HepG2 (cell line): ENCODE data around the gene LSS. TPM values are rescaled to one million over a fixed set of nuclear protein-coding genes. Genes with fewer than 3 reads are reported as not detected.

Source experiments
- ATAC-seq: fragments of 200-7000 bp; cut with Tn5 transposase; 3 replicates; pipeline ENCODE4 v1.9.1; 2020; ENCODE audit warnings: mild to moderate bottlenecking, moderate library complexity
- BruUV-seq: library from RNA; stranded (reverse); fragments of 400-500 nt; replicated peaks from 2 replicates; lab custom pipeline; 2021; lab: Mats Ljungman, UMichigan
- CTCF ChIA-PET: fragments of 300-600 bp; formaldehyde crosslinking; extraction: SDS; loops from one replicate; lab custom pipeline; 2021; ENCODE audit warnings: low total read pairs, inconsistent platforms, low intra/inter-chr PET ratio; lab: Yijun Ruan, JAX
- POLR2A ChIA-PET: fragments of 350-600 bp; sonication (Branson Sonifier 250); formaldehyde crosslinking; loops from one replicate; lab custom pipeline; 2020; ENCODE audit warnings: antibody characterized with exemption, inconsistent platforms; lab: Yijun Ruan, JAX
- DNase-seq: peaks from one replicate; pipeline ENCODE4 v3.0.0-alpha.2; 2015; ENCODE audit warnings: low spot score
- FAIRE-seq: peaks from 3 replicates; lab custom pipeline; 2011; peaks lifted over from hg19 to GRCh38; lab: Jason Lieb, UNC
- H2AFZ ChIP-seq: one replicate; pipeline ENCODE4 v1.6.1; 2011; ENCODE audit warnings: low read length, inconsistent platforms
- H3K27ac ChIP-seq: fragments of 300-600 bp; 3 replicates; pipeline ENCODE4 v1.8.0; 2011; ENCODE audit warnings: mixed run types, mild to moderate bottlenecking, mixed read lengths, low read length, inconsistent platforms; ENCODE audit not compliant: insufficient read depth; ENCODE audit errors: extremely low read length
- H3K27me3 ChIP-seq, 2 experiments: fragments of 200-600 bp in 1 of 2; 2 replicates in 1 of 2; 3 replicates in 1 of 2; pipeline versions ENCODE4 v1.6.0 to v1.8.0; 2011; ENCODE audit warnings: low read length in 2 of 2, mild to moderate bottlenecking in 2 of 2, moderate library complexity in 2 of 2, inconsistent platforms in 1 of 2; ENCODE audit not compliant: insufficient read depth in 2 of 2, control insufficient read depth in 1 of 2
- H3K36me3 ChIP-seq, 2 experiments: fragments of 200-600 bp in 1 of 2; replicated peaks in 1 of 2; 2 replicates in 1 of 2; 3 replicates in 1 of 2; pipeline versions ENCODE4 v1.5.1 to v1.8.0; 2011; ENCODE audit warnings: low read length in 2 of 2, inconsistent platforms in 1 of 2; ENCODE audit not compliant: insufficient read depth in 2 of 2, control insufficient read depth in 1 of 2
- H3K4me1 ChIP-seq: 2 replicates; pipeline ENCODE4 v1.5.1; 2012; ENCODE audit warnings: low read length, inconsistent platforms; ENCODE audit not compliant: insufficient read depth
- H3K4me2 ChIP-seq: 2 replicates; pipeline ENCODE4 v1.6.0; 2011; ENCODE audit warnings: low read depth, low read length, inconsistent platforms
- H3K4me3 ChIP-seq, 3 experiments: fragments of 200-600 bp in 1 of 3; sonication (generic), shearing (Covaris generic) in 1 of 3; replicated peaks in 1 of 3; 2 replicates each; pipeline ENCODE4 v1.5.1; 2011 to 2016; ENCODE audit warnings: low read length in 3 of 3, inconsistent platforms in 2 of 3, low read depth in 2 of 3, mild to moderate bottlenecking in 2 of 3, control low read depth in 1 of 3, mixed read lengths in 1 of 3; ENCODE audit not compliant: insufficient read depth in 1 of 3
- H3K79me2 ChIP-seq: one replicate; pipeline ENCODE4 v1.6.1; 2011; ENCODE audit warnings: low read length, inconsistent platforms; ENCODE audit not compliant: insufficient read depth
- H3K9ac ChIP-seq: 2 replicates; pipeline ENCODE4 v1.6.0; 2011; ENCODE audit warnings: mild to moderate bottlenecking, low read depth, low read length, inconsistent platforms; ENCODE audit not compliant: insufficient read depth
- H3K9me3 ChIP-seq: 2 replicates; pipeline ENCODE4 v1.5.1; 2012; ENCODE audit warnings: mild to moderate bottlenecking, low read length
- H4K20me1 ChIP-seq: 2 replicates; pipeline ENCODE4 v1.6.0; 2011; ENCODE audit warnings: inconsistent platforms, mild to moderate bottlenecking, low read length, moderate library complexity; ENCODE audit not compliant: insufficient read depth
- AGO2 ChIP-seq: fragments of 200-400 bp; formaldehyde crosslinking; optimal IDR thresholded peaks from 2 replicates; pipeline ENCODE3; 2017; ENCODE audit warnings: mild to moderate bottlenecking, low read depth, low read length, moderate library complexity
- CSRNP2 ChIP-seq: sonication (generic); formaldehyde crosslinking; conservative IDR thresholded peaks from 2 replicates; pipeline ENCODE4 v1.8.0; 2022; ENCODE audit warnings: low read depth, missing genetic modification reagents
- EED ChIP-seq: sonication (generic); formaldehyde crosslinking; IDR thresholded peaks from 2 replicates; pipeline ENCODE4 v1.5.0; 2020; ENCODE audit warnings: mild to moderate bottlenecking, missing genetic modification reagents
- FOSL2 ChIP-seq: sonication (generic); formaldehyde crosslinking; IDR thresholded peaks from 2 replicates; pipeline ENCODE4 v1.4.0; 2020; ENCODE audit warnings: missing genetic modification reagents
- GPN1 ChIP-seq: sonication (generic); formaldehyde crosslinking; IDR thresholded peaks from 2 replicates; pipeline ENCODE4 v1.5.1; 2020; ENCODE audit warnings: missing genetic modification reagents, borderline replicate concordance
- KAT8 ChIP-seq: IDR thresholded peaks from 2 replicates; pipeline ENCODE4 v1.6.1; 2016; ENCODE audit warnings: missing genetic modification reagents, missing compliant biosample characterization
- KLF6 ChIP-seq: IDR thresholded peaks from 2 replicates; pipeline ENCODE4 v1.8.0; 2016; ENCODE audit warnings: missing biosample characterization, missing genetic modification reagents
- SIX1 ChIP-seq: sonication (generic); formaldehyde crosslinking; IDR thresholded peaks from 2 replicates; pipeline ENCODE4 v1.4.0; 2020; ENCODE audit warnings: missing genetic modification reagents, borderline replicate concordance
- SMAD1 ChIP-seq: sonication (generic); formaldehyde crosslinking; IDR thresholded peaks from 2 replicates; pipeline ENCODE4 v1.4.0; 2020; ENCODE audit warnings: missing genetic modification reagents, low read depth, mild to moderate bottlenecking, borderline replicate concordance
- SP2 ChIP-seq: sonication (generic); formaldehyde crosslinking; IDR thresholded peaks from 2 replicates; pipeline ENCODE4 v1.5.1; 2020; ENCODE audit warnings: mild to moderate bottlenecking, missing genetic modification reagents
- U2AF1 ChIP-seq: fragments of 200-400 bp; formaldehyde crosslinking; optimal IDR thresholded peaks from 2 replicates; pipeline ENCODE3; 2017; ENCODE audit warnings: mild to moderate bottlenecking, low read depth, low read length
- ZBTB33 ChIP-seq: sonication (generic); formaldehyde crosslinking; IDR thresholded peaks from 2 replicates; pipeline ENCODE4 v1.4.0; 2020; ENCODE audit warnings: missing genetic modification reagents
- ZBTB38 ChIP-seq: sonication (generic); formaldehyde crosslinking; IDR thresholded peaks from 2 replicates; pipeline ENCODE4 v1.5.1; 2020; ENCODE audit warnings: mild to moderate bottlenecking, missing genetic modification reagents
- ZFP36L1 ChIP-seq: sonication (generic); formaldehyde crosslinking; IDR thresholded peaks from 2 replicates; pipeline ENCODE4 v1.8.0; 2022; ENCODE audit warnings: mild to moderate bottlenecking, missing genetic modification reagents, moderate library complexity
- ZNF232 ChIP-seq: sonication (generic); formaldehyde crosslinking; IDR thresholded peaks from 2 replicates; pipeline ENCODE4 v1.4.0; 2020; ENCODE audit warnings: missing genetic modification reagents, borderline replicate concordance
- ZNF235 ChIP-seq: sonication (generic); formaldehyde crosslinking; IDR thresholded peaks from 2 replicates; pipeline ENCODE4 v1.8.1; 2023; ENCODE audit warnings: mild to moderate bottlenecking, missing genetic modification reagents, borderline replicate concordance
- ZNF547 ChIP-seq: sonication (generic); formaldehyde crosslinking; IDR thresholded peaks from 2 replicates; pipeline ENCODE4 v1.5.1; 2020; ENCODE audit warnings: mild to moderate bottlenecking, missing genetic modification reagents
- ZNF577 ChIP-seq: sonication (generic); formaldehyde crosslinking; IDR thresholded peaks from 2 replicates; pipeline ENCODE4 v1.4.0; 2020; ENCODE audit warnings: mild to moderate bottlenecking, low read depth, missing genetic modification reagents, borderline replicate concordance
- ZNF687 ChIP-seq: sonication (generic); formaldehyde crosslinking; IDR thresholded peaks from 2 replicates; pipeline ENCODE4 v1.5.1; 2020; ENCODE audit warnings: mild to moderate bottlenecking, missing genetic modification reagents, moderate library complexity
- WGBS: methylation state at CpG from one replicate; pipeline ENCODE4 v1.1.6; 2017; ENCODE audit warnings: low lambda C conversion rate; 5-methylcytosine and 5-hydroxymethylcytosine counted together
- in situ Hi-C: cut with HindIII; loops from 2 replicates; pipeline ENCODE4 v1.10.0; 2017; ENCODE audit warnings: low pct_unique_long_range_greater_than_20kb; ENCODE audit not compliant: extremely low pct_ligation_motif_present
- intact Hi-C: fragments of 100-400 bp; cut with micrococcal nuclease; formaldehyde crosslinking; loops from one replicate; pipeline ENCODE4 v1.10.0; 2022; ENCODE audit not compliant: unreplicated experiment
- polyA plus RNA-seq, 8 experiments: library from polyadenylated mRNA; depleted of rRNA in 3 of 8; stranded (reverse) in 7 of 8; unstranded in 1 of 8; fragments of >200 nt; fragmentation: Illumina TruSeq in 4 of 8; extraction: Trizol in 4 of 8; gene quantifications; 2 replicates each; pipeline versions ENCODE4 v1.2.1 to v1.2.3, GENCODE V29; 2011 to 2016; ENCODE audit warnings: low read depth in 4 of 8, missing spikeins in 1 of 8, mixed read lengths in 1 of 8; ENCODE audit not compliant: insufficient read depth in 1 of 8
- total RNA-seq, 5 experiments: library from RNA; depleted of rRNA; stranded (reverse); fragments of >200 nt; fragmentation: Illumina TruSeq; extraction: Trizol; gene quantifications; 2 replicates each; pipeline ENCODE4 v1.2.3, GENCODE V29; 2016; ENCODE audit warnings: low read depth in 1 of 5

LSS gene
- total and polyA plus RNA-seq, 2 of the 13 experiments (the other 11 are each of a cell fraction or from before 2014, with no cell fraction given): 72.6 to 113 TPM

GRCh38 chr21:46269466-46269865 lies 40.9 kb upstream of the LSS start:
- H3K36me3 ChIP-seq: peaks cover 43 to 88% of the 10 kb centered on the region in 2 experiments
- BruUV-seq: TSS peak; percentile 39
- no peak overlapping the region for H3K27ac ChIP-seq
- no peak for TF ChIP-seq ZBTB38 (CRISPR knock-in tag)
- peak; percentile 79 for TF ChIP-seq ZBTB33
- TF ChIP-seq GPN1 (CRISPR knock-in tag): no peak
- no peak for TF ChIP-seq U2AF1
- no peak for TF ChIP-seq KAT8 (CRISPR knock-in tag)
- no peak for TF ChIP-seq KLF6 (CRISPR knock-in tag)
- no peak for TF ChIP-seq SIX1 (CRISPR knock-in tag)
- no peak for TF ChIP-seq ZNF232
- TF ChIP-seq EED (CRISPR knock-in tag): no peak
- no peak for TF ChIP-seq CSRNP2 (CRISPR knock-in tag)
- no peak for TF ChIP-seq ZNF547 (CRISPR knock-in tag)
- TF ChIP-seq FOSL2 (CRISPR knock-in tag): 0 out of 2 replicates have a peak, but pooled peaks have one; percentile 33
- TF ChIP-seq ZFP36L1 (CRISPR knock-in tag): no peak
- peak; percentile 44 for TF ChIP-seq AGO2
- no peak for TF ChIP-seq SMAD1 (CRISPR knock-in tag)
- TF ChIP-seq ZNF577: no peak
- TF ChIP-seq ZNF235 (CRISPR knock-in tag): no peak
- TF ChIP-seq ZNF687 (CRISPR knock-in tag): peak; percentile 23
- no peak for TF ChIP-seq SP2 (CRISPR knock-in tag)

More at GRCh38 chr21:46269466-46269865, 40.9 kb upstream of the LSS start:
- intact Hi-C loops (no loop called here), in situ Hi-C loops (no loop called here)
- CTCF ChIA-PET: no interaction called here
- Histone ChIP-seq H3K79me2 (no peaks in the 10 kb centered on the region), H3K9me3 (no peaks in the 10 kb centered on the region), H3K4me1 (no peaks in the 10 kb centered on the region), H3K4me2 (no peak overlapping the region), H3K27me3 (no peaks in the 10 kb centered on the region), H2AFZ (no peak overlapping the region), H3K4me3 (no peak overlapping the region), H3K9ac (no peak overlapping the region), H4K20me1 (no peaks in the 10 kb centered on the region)
- ATAC-seq: peak; percentile 28; the same call in 1 of the 3 replicates
- DNase-seq: no peak
- WGBS: 96% methylated on average over 9 of the region's 10 CpGs
- no peak for FAIRE-seq
- POLR2A ChIA-PET: no interaction called here
